K562 (cell line): Measurements from ENCODE around the gene CDT1. TPM values are rescaled to one million over a fixed set of nuclear protein-coding genes. Genes with fewer than 3 reads are reported as not detected.

Source experiments
- ATAC-seq: fragments of 200-7000 bp; cut with Tn5 transposase; 3 replicates; pipeline ENCODE4 v1.9.1; 2020; ENCODE audit warnings: moderate library complexity
- BruUV-seq: library from RNA; stranded (reverse); fragments of 400-500 nt; replicated peaks from 2 replicates; lab custom pipeline; 2021; lab: Mats Ljungman, UMichigan
- CTCF ChIA-PET: fragments of 300-600 bp; formaldehyde crosslinking; extraction: SDS; loops from one replicate; lab custom pipeline; 2021; ENCODE audit warnings: low intra/inter-chr PET ratio; lab: Yijun Ruan, JAX
- POLR2A ChIA-PET: fragments of 300-600, 350-650 bp; sonication (Branson Sonifier 250); formaldehyde crosslinking; extraction: SDS; loops from one replicate; lab custom pipeline; 2021; ENCODE audit warnings: antibody characterized with exemption, inconsistent platforms; lab: Yijun Ruan, JAX
- DNase-seq, 4 experiments: peaks; one replicate each; pipeline versions ENCODE4 v3.0.0 to v3.0.0-alpha.2; 2011 to 2018; ENCODE audit warnings: low spot score in 3 of 4, mixed read lengths in 3 of 4; ENCODE audit errors: extremely low read depth in 1 of 4
- FAIRE-seq: peaks from 2 replicates; lab custom pipeline; 2011; peaks lifted over from hg19 to GRCh38; lab: Jason Lieb, UNC
- H2AFZ ChIP-seq: 2 replicates; pipeline ENCODE4 v1.6.0; 2011; ENCODE audit warnings: low read depth, low read length, control low read depth, inconsistent platforms
- H3K27ac ChIP-seq: fragments of 200-600 bp; 3 replicates; pipeline ENCODE4 v1.8.0; 2011; ENCODE audit warnings: low read depth, mild to moderate bottlenecking, control low read depth, inconsistent platforms, low read length, moderate library complexity, mixed read lengths; ENCODE audit errors: extremely low read depth
- H3K27me3 ChIP-seq, 2 experiments: fragments of 300-600 bp in 1 of 2; 2 replicates in 1 of 2; 3 replicates in 1 of 2; pipeline versions ENCODE4 v1.6.0 to v1.8.0; 2011; ENCODE audit warnings: inconsistent platforms in 2 of 2, low read length in 2 of 2, mild to moderate bottlenecking in 1 of 2, mixed read lengths in 1 of 2, moderate library complexity in 1 of 2; ENCODE audit not compliant: control insufficient read depth in 2 of 2, insufficient read depth in 2 of 2
- H3K36me3 ChIP-seq: fragments of 300-600 bp; 3 replicates; pipeline ENCODE4 v1.8.0; 2011; ENCODE audit warnings: mild to moderate bottlenecking, low read length, inconsistent platforms; ENCODE audit not compliant: control insufficient read depth, insufficient read depth
- H3K4me1 ChIP-seq, 2 experiments: fragments of 200-600 bp in 1 of 2; replicated peaks in 1 of 2; 2 replicates in 1 of 2; 3 replicates in 1 of 2; pipeline versions ENCODE4 v1.5.1 to v1.8.0; 2011; ENCODE audit warnings: inconsistent platforms in 2 of 2, low read length in 2 of 2, mild to moderate bottlenecking in 1 of 2, mixed read lengths in 1 of 2, moderate library complexity in 1 of 2; ENCODE audit not compliant: control insufficient read depth in 2 of 2, insufficient read depth in 2 of 2
- H3K4me2 ChIP-seq: 2 replicates; pipeline ENCODE4 v1.6.1; 2011; ENCODE audit warnings: low read length, control low read depth, inconsistent platforms, mixed read lengths; ENCODE audit not compliant: insufficient read depth
- H3K4me3 ChIP-seq: fragments of 200-600 bp; sonication (generic), shearing (Covaris generic); 2 replicates; pipeline ENCODE4 v1.5.1; 2016; ENCODE audit warnings: control low read depth, inconsistent platforms
- H3K79me2 ChIP-seq: fragments of 200-600 bp; 3 replicates; pipeline ENCODE4 v1.8.0; 2011; ENCODE audit warnings: low read length, inconsistent platforms; ENCODE audit not compliant: control insufficient read depth, insufficient read depth
- H3K9ac ChIP-seq, 2 experiments: 2 replicates each; pipeline versions ENCODE4 v1.6.0 to v1.6.1; 2011; ENCODE audit warnings: low read depth in 2 of 2, low read length in 2 of 2, control low read depth in 1 of 2, inconsistent platforms in 1 of 2, mild to moderate bottlenecking in 1 of 2, mixed read lengths in 1 of 2; ENCODE audit not compliant: insufficient read depth in 1 of 2
- H3K9me1 ChIP-seq: one replicate; pipeline ENCODE4 v1.6.0; 2011; ENCODE audit warnings: inconsistent platforms, mild to moderate bottlenecking, low read length, moderate library complexity; ENCODE audit not compliant: control insufficient read depth, insufficient read depth
- H3K9me3 ChIP-seq: replicated peaks from 2 replicates; pipeline ENCODE4 v1.5.1; 2011; ENCODE audit warnings: low read depth, low read length, inconsistent platforms; ENCODE audit not compliant: control insufficient read depth, insufficient read depth
- H4K20me1 ChIP-seq: replicated peaks from 2 replicates; pipeline ENCODE4 v1.6.1; 2011; ENCODE audit warnings: low read length, inconsistent platforms, mixed read lengths; ENCODE audit not compliant: control insufficient read depth, insufficient read depth
- PRPF4 ChIP-seq: fragments of 200-400 bp; formaldehyde crosslinking; IDR thresholded peaks from one replicate; pipeline ENCODE4 v1.6.1; 2017; ENCODE audit warnings: low read length, low read depth, mild to moderate bottlenecking; ENCODE audit not compliant: insufficient read depth, poor library complexity, severe bottlenecking
- WGBS: fragments of 100-300 bp; shearing (Covaris generic); methylation state at CpG from one replicate; pipeline ENCODE4 v1.1.6; 2016; ENCODE audit warnings: low coverage, mixed read lengths; ENCODE audit not compliant: insufficient coverage; ENCODE audit errors: missing lambda C conversion rate; 5-methylcytosine and 5-hydroxymethylcytosine counted together
- in situ Hi-C: fragments of 300-500 bp; cut with MboI; formaldehyde crosslinking; loops from 4 replicates; pipeline ENCODE4 v1.15.0; 2018; ENCODE audit warnings: inconsistent platforms, mixed read lengths
- intact Hi-C: fragments of 100-400 bp; cut with micrococcal nuclease; formaldehyde crosslinking; loops from 2 replicates; pipeline ENCODE4 v1.14.2; 2022
- polyA plus RNA-seq, 8 experiments: library from polyadenylated mRNA; depleted of rRNA in 4 of 8; stranded (reverse) in 5 of 8; unstranded in 3 of 8; fragments of >200 nt; fragmentation: Nextera tagmentation in 2 of 8; fragmentation: Illumina TruSeq in 1 of 8; extraction: Ambion mirVana in 2 of 8; extraction: Trizol in 1 of 8; gene quantifications; 2 replicates each; pipeline versions ENCODE4 v1.2.1 to v1.2.3, GENCODE V29; 2011 to 2014; ENCODE audit warnings: inconsistent platforms in 1 of 8, missing spikeins in 1 of 8
- total RNA-seq, 7 experiments: library from RNA; depleted of rRNA in 6 of 7; stranded (reverse); fragments of >200 nt in 6 of 7; fragmentation: Illumina TruSeq in 2 of 7; extraction: Trizol in 2 of 7; gene quantifications; 2 replicates each; pipeline versions ENCODE4 v1.2.1 to v1.2.3, GENCODE V29; 2011 to 2021; ENCODE audit warnings: low replicate concordance in 1 of 7
- TF ChIP-seq, protein P1 (sequence below), 2 experiments: IDR thresholded peaks; 2 replicates each; pipeline ENCODE4 v1.6.1; 2011; ENCODE audit warnings: borderline replicate concordance in 1 of 2, control low read depth in 1 of 2, low read depth in 1 of 2, low read length in 1 of 2, mild to moderate bottlenecking in 1 of 2, mixed read lengths in 1 of 2, moderate library complexity in 1 of 2; ENCODE audit not compliant: insufficient read depth in 1 of 2, insufficient read length in 1 of 2, poor library complexity in 1 of 2, severe bottlenecking in 1 of 2; ENCODE audit errors: extremely low read depth in 1 of 2

The CDT1 gene
- total and polyA plus RNA-seq, 9 of the 15 experiments (the other 6 are each of a cell fraction or from before 2014, with no cell fraction given): 0.92 to 178 (median 14.2) TPM

DNA sequence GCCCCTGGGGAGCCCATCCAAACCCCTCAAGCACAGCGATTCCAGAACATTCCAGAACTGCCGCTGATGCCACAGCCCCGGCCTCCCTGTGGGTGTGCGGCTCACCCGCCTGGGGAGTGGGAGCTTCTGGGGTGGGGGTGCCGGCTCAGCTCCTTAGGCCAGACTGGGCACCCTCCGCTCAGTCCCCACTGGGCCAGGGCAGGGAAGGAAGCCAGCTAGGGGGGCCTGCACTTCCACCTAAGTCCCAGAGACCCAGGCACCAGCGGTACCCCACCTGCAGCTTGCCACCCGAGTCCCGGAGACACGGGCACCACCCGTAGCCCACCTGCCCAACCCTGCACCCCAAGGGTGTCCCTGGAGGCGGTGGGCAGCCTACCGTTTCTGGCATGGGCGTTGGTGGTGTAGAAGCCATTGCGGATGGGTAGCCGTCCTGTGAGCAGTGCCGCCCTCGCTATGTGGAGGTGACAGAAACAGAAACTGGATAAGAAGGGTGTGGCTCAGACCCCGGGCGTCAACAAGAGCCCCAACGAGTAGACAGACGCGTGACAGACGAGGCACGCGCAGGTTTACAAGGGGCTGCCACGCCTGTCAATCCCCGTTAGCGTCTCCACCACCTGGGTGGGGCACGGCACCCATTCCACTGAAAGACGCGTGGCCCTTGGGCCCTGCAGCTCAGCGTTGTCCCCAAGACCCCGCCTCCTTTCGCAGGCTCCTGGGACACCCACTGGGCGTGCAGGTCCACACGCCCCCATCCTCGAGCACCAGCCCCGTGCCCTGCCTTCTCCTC, 38.1 kb downstream of the CDT1 start:
- 54% methylated on average over 37 of the region's 40 CpGs for WGBS
- ChIA-PET POLR2A (no interaction called here), CTCF (no interaction called here)
- no peaks in the 10 kb centered on the region for H3K9me1 ChIP-seq
- no peak overlapping the region for H3K4me3 ChIP-seq
- no peak for ATAC-seq
- peak in 1 of 4 experiments; percentile 26 for DNase-seq
- in situ Hi-C loops: no loop called here
- H3K4me1 ChIP-seq: peaks cover 0 to 53% of the 10 kb centered on the region in 2 experiments; a peak in 2 of 5 replicates
- H3K4me2 ChIP-seq: no peak overlapping the region
- no peaks in the 10 kb centered on the region; the same call in 2 of the 3 replicates for H3K36me3 ChIP-seq
- BruUV-seq: no TSS peak
- no peaks in the 10 kb centered on the region for H3K27me3 ChIP-seq
- no peaks in the 10 kb centered on the region for H4K20me1 ChIP-seq
- TF ChIP-seq PRPF4: no peak
- TF ChIP-seq, protein P1, sequence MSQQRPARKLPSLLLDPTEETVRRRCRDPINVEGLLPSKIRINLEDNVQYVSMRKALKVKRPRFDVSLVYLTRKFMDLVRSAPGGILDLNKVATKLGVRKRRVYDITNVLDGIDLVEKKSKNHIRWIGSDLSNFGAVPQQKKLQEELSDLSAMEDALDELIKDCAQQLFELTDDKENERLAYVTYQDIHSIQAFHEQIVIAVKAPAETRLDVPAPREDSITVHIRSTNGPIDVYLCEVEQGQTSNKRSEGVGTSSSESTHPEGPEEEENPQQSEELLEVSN (IDR thresholded peaks at IDR 0.05; ENCODE audit: borderline replicate concordance in 1 of 2, extremely low read depth in 1 of 2, insufficient read depth in 1 of 2, insufficient read length in 1 of 2, low read depth in 1 of 2, low read length in 1 of 2, poor library complexity in 1 of 2, severe bottlenecking in 1 of 2): peak in 1 of 2 experiments; percentile 25
- TF ChIP-seq, all 486 proteins: peak for 1
- H3K79me2 ChIP-seq: no peaks in the 10 kb centered on the region
- FAIRE-seq: no peak
- H3K27ac ChIP-seq: no peak overlapping the region
- 0 out of 4 replicates have a peak overlapping the region, but pooled peaks of 1 of the 2 experiments have one; percentile 41 for H3K9ac ChIP-seq
- intact Hi-C loops: no loop called here
- H3K9me3 ChIP-seq: no peaks in the 10 kb centered on the region
- H2AFZ ChIP-seq: no peak overlapping the region
